ACHN (cell line): Measurements from ENCODE around the gene BRD3.
"Not testable (repeated sequence)": the region's sequence is repeated elsewhere in the genome, so short reads cannot be mapped to it uniquely, and the experiment has no call there.

Source experiments
- DNase-seq: peaks from one replicate; pipeline ENCODE4 v3.0.0-alpha.2; 2015
- in situ Hi-C: cut with HindIII; loops from 2 replicates; pipeline ENCODE4 v1.10.0; 2017; ENCODE audit warnings: low sequenced_read_pairs, low pct_ligation_motif_present, low pct_unique_long_range_greater_than_20kb

Gene BRD3

GRCh38 chr9:133988771-133989170, 79.1 kb downstream of the BRD3 start:
- in situ Hi-C loops, result loop anchor here (25.0 kb wide), 1 partner anchor 201 kb away; no protein-coding TSS in a partner anchor
- not testable (repeated sequence) for DNase-seq

GRCh38 chr9:133987946-133988665, 79.7 kb downstream of the BRD3 start:
- no peak for DNase-seq
- in situ Hi-C loops, result loop anchor here (25.0 kb wide), 1 partner anchor 201 kb away; no protein-coding TSS in a partner anchor

GRCh38 chr9:133987446-133987788, 80.4 kb downstream of the BRD3 start:
- in situ Hi-C loops, result loop anchor here (25.0 kb wide), 1 partner anchor 200 kb away; no protein-coding TSS in a partner anchor
- DNase-seq, result no peak

- no peak for DNase-seq
- in situ Hi-C loops, result loop anchor here (25.0 kb wide), 1 partner anchor 200 kb away; no protein-coding TSS in a partner anchor
These were observed 80.9 kb downstream of the BRD3 start for GRCh38 chr9:133986774-133987445.

GRCh38 chr9:133986061-133986460, 81.8 kb downstream of the BRD3 start:
- DNase-seq, result no peak
- in situ Hi-C loops, result loop anchor here (25.0 kb wide), 1 partner anchor 199 kb away; no protein-coding TSS in a partner anchor

GRCh38 chr9:133982971-133983720, 84.7 kb downstream of the BRD3 start:
- in situ Hi-C loops, result loop anchor here (25.0 kb wide), 1 partner anchor 196 kb away; no protein-coding TSS in a partner anchor
- DNase-seq, result no peak

- in situ Hi-C loops, result loop anchor here (25.0 kb wide), 1 partner anchor 195 kb away; no protein-coding TSS in a partner anchor
- DNase-seq, result no peak
These were observed 85.7 kb downstream of the BRD3 start for GRCh38 chr9:133981958-133982681.

- in situ Hi-C loops, result loop anchor here (25.0 kb wide), 1 partner anchor 194 kb away; no protein-coding TSS in a partner anchor
- DNase-seq, result no peak
These were observed 86.3 kb downstream of the BRD3 start for GRCh38 chr9:133981589-133981957.

- DNase-seq, result no peak
- in situ Hi-C loops, result loop anchor here (25.0 kb wide), 1 partner anchor 194 kb away; no protein-coding TSS in a partner anchor
These were observed 86.8 kb downstream of the BRD3 start for GRCh38 chr9:133980864-133981588.
